GM21447 (cell line): ENCODE data around the gene PRKG1.

Source experiments
- ATAC-seq: cut with Tn5 transposase; IDR thresholded peaks from one replicate; pipeline ENCODE4 v1.9.1; 2021; ENCODE audit not compliant: unreplicated experiment

PRKG1 gene

GRCh38 chr10:52316500-52316899 lies 1242.2 kb downstream of the PRKG1 start:
- no peak for ATAC-seq

- ATAC-seq, result no peak
Measured at GRCh38 chr10:52318136-52318701, 1243.9 kb downstream of the PRKG1 start.

DNA sequence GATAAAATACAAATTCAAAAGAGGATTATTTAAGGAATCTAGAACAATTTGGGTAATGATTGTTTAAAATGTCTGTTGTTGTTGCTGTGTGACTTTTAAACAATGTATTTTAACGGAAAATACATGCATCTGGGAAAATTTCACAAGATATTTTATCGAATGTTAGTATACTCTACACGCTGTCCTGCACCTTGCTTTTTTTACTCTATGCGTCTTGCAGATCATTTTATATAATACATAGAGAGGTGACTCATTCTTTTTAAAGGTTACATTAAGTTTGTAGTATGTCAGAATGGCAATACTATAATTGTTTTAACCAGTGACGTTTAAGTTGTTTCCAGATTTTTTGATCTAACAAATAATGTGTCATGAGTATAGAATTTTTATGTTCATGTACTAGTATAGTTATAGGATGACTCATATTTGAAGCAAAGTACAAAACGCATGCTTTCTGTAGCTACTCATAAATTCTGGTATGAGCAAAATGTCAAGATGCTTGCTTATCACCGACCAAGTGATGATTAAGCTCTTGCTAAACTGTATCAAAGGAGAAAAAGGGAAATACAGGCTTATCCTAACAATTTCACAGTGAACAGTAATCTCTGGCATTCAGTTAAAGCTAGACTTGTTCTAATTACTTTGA lies 1244.7 kb downstream of the PRKG1 start:
- ATAC-seq, result no peak

DNA sequence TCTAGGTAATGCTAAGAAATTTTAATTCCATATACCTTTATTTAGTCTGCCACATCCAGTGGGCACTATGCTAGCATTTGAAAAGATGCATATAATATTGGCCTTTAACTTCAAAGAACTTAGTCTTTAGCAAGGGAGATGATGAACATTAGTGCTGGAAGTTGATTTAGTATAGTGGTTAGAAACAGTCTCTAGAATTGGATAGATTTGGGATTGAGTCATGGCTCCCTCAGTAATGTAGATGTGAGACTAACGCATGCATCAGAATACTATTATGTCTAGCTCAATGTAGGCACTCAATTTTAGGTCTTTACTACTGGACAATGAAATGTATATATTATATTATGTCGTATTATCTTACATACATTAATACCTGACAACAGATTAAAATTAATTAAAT lies 1245.6 kb downstream of the PRKG1 start:
- ATAC-seq, result no peak

DNA sequence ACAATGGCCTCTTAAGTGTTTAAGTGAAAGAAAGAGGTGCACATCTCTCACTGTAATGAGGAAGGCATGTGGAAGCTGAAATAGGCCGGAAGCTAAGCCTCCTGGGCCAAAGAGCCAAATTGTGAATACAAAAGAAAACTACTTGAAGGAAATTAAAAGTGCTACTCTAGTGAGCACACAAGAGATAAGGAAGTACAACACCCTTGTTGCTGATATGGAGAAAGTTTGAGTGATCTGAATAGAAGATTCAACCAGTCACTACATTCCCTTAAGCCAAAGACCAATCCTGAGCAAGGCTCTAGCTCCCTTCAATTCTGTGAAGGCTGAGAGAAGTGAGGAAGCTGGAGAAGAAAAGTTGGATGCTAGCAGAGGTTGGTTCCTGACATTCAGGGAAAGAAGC lies 1248.0 kb downstream of the PRKG1 start:
- ATAC-seq, result no peak

- no peak for ATAC-seq
Measured at GRCh38 chr10:52322936-52323335, 1248.6 kb downstream of the PRKG1 start.

- no peak for ATAC-seq
Measured at GRCh38 chr10:52326382-52326781, 1252.1 kb downstream of the PRKG1 start.

DNA sequence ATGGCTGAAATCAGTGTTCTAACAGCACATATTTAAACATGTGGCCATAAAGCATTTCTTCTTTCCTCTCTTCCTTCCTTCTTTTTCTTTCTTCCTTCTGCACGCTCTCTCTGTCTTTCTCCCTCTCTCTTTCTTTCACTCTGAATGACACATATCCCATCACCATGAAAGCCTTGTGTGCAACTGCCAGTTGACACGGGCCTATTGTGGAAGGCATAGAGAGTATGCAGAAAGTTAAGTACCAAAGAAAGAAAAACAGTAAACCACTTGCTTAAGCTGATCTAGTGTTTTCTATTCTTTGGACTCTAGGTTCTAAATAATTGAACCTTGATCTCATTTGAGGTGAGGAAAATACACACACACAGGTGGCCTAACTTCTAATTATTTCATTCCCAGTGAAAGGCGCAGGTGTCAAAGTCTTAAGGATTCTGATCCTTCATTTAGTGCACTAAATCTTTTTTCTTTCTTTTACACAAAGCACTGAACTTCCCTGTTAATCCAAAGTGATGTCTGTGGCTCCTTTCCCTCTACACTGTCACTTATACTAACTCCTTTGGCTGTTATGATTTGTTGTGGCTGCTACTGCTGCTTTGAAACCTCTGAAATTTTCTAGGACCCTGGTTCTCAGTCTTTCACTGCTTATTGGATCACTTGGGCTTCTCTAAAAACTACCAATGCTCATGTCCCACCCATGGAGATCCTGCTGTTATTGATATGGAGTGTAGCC lies 1257.5 kb downstream of the PRKG1 start:
- ATAC-seq, result no peak

GRCh38 chr10:52332815-52333214 lies 1258.5 kb downstream of the PRKG1 start:
- ATAC-seq, result no peak

GRCh38 chr10:52334595-52334994 lies 1260.3 kb downstream of the PRKG1 start:
- ATAC-seq, result no peak

GRCh38 chr10:52335665-52336064 lies 1261.4 kb downstream of the PRKG1 start:
- ATAC-seq, result no peak

DNA sequence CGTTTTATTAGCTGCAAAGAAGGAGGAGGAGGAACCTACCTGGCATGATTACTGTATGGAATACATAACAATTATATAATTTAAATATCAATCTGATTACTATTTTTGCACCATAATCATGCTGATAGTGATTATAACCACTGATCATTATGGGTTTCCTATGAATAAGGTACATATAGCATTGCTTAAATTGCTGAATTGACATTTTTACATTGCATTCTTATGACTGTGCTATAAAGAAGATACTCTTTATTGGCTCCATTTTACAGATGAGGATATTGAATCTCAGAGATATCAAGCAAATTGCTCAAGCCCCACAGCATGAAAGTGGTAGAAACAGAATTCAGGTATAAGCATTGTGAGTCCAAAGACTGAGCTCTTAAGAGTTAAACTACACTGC lies 1262.9 kb downstream of the PRKG1 start:
- ATAC-seq, result no peak

- ATAC-seq, result no peak
Measured at GRCh38 chr10:52343439-52343838, 1269.2 kb downstream of the PRKG1 start.

DNA sequence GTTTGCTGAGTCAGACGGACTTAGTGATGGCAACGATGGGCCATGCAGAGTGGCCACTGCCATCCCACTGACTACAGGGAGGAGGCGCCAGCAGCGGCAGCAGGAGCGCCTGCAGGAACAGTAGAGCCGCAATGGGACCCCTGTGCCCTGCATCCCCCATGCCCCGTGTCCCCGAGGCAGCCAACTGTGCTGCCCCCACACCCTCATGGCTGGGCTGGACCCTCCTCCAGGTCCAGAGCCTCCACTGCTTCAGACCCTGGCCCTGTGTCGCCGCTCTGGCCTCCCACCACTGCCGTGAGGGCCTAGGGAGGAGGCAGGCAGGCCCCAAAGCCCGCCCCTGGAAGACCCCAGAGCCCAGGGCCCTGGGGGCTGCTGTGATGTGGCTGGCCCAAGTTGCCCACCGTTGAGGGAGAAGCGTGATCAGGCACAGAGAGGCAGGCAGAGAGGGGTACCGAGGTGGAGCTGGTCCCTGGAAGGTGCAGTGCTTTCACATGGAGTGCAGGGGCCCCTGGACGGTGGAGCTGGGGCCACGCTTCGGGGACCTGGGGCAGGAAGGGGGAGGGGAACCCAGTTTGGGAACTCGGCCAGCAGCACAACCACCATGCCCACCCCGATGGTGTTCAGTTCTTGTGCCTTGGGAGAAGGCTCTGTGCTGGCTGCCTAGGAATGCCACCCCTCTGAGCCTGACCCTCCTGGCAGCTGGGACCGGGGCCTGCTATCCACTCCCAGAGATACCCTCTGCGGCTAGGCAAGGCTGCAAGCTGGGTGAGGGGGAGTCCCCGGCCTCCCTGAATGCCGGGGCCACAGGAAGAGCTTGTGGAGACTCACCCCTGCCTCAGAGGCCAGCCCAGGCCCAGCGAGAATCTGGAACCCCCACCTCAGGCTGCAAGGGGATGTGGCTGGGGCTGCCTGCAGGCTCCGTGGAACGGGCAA lies 1272.4 kb downstream of the PRKG1 start:
- no peak for ATAC-seq

GRCh38 chr10:52347327-52347667 lies 1273.0 kb downstream of the PRKG1 start:
- ATAC-seq, result no peak
